Measurements from ENCODE around the gene PHTF2.

Gene PHTF2

DNA sequence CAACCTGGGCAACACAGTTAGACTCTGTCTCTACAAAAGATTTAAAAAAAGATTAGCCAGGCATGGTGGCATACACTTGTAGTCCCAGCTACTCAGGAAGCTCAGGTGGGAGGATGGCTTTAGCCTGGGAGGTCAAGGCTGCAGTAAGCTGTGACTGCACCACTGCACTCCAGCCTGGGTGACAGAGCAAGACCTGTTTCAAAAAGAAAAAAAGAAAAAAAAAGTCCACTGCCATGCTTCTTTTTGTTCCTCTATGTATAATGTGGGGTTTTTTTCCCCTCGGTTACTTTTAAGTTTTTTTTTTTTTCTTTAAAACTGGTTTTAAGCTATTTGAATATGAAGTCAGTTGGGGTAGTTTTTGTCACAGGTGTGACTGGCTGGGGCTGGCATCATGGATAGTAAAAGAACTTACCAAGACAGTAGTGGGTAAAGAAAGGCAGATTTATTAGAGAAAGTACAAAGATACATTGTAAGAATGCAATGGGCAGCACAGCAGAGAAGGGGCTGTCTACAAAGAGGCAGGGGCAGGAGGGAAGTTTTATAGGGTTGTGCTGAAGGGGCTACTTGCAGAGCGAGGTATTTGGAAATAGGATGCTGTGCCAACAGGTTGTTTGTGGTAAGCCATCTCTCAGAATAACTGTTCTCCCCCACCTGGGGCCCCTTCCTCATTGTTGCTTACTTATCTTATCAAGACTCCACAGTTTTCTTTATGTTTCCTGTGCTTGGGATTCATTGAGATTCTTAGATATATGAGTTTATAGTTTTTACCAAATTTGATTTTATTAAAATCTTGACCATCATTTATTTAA is 177.3 kb downstream of the PHTF2 start:
- DNase-seq (ENCODE audit: low read depth): no peak
- H3K4me3 ChIP-seq (ENCODE audit: low read length): no peak overlapping the region
- TF ChIP-seq, protein P1, sequence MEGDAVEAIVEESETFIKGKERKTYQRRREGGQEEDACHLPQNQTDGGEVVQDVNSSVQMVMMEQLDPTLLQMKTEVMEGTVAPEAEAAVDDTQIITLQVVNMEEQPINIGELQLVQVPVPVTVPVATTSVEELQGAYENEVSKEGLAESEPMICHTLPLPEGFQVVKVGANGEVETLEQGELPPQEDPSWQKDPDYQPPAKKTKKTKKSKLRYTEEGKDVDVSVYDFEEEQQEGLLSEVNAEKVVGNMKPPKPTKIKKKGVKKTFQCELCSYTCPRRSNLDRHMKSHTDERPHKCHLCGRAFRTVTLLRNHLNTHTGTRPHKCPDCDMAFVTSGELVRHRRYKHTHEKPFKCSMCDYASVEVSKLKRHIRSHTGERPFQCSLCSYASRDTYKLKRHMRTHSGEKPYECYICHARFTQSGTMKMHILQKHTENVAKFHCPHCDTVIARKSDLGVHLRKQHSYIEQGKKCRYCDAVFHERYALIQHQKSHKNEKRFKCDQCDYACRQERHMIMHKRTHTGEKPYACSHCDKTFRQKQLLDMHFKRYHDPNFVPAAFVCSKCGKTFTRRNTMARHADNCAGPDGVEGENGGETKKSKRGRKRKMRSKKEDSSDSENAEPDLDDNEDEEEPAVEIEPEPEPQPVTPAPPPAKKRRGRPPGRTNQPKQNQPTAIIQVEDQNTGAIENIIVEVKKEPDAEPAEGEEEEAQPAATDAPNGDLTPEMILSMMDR (IDR thresholded peaks at IDR 0.05; ENCODE audit: insufficient read depth, low read depth, low read length, missing control alignments): no peak

DNA sequence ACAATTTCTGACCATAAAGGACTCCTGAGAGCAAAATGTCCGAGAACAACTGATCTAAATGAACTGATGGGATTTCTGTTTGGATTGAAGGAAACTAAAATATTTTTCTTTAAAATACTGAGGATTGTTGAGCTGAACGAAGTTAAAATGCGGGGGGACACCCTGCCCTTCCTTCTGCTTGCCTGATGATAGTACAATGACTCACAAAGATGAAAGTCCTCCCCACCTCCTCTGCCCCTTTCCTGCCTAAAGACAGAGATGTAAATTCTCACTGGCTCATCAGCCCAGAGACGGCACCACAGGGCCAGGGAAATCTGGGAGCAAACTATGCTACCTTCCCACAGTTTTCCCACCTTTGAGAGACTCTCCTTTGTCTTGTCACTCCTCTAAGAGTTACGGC is 180.6 kb downstream of the PHTF2 start:
- H3K4me3 ChIP-seq (ENCODE audit: low read length): no peak overlapping the region
- DNase-seq (ENCODE audit: low read depth): peak; percentile 13
- TF ChIP-seq, protein P1 (IDR thresholded peaks at IDR 0.05; ENCODE audit: insufficient read depth, low read depth, low read length, missing control alignments): no peak

DNA sequence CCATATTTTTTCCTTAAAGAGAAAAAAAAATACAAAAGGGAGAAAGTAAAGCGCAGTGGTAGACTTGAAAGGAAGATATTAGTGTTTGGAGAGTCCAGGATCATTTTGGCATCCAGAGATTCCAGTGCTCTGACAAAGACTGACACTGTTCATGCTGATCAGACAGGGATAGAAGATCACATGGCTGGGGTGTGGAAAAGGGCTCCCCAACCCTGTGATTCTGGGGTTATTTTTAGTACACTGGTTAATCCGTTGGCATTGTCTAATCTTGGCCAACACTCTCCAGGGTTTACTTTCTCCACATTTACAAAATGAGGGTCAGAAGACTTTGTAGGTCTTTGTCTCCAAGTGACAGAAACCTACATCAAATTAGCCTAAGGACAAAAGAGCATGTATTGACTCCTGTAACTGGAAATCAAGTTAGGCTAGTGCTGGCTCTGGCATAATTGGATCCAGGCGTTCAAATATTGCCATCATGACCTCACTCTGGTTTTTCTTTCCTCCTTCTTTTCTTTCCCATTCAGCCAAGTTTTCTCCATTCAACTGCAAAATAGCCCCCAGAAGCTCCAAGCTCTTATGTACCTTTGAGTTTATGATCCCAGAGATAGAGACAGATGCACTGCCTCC is 181.6 kb downstream of the PHTF2 start:
- DNase-seq (ENCODE audit: low read depth): no peak
- TF ChIP-seq, protein P1 (IDR thresholded peaks at IDR 0.05; ENCODE audit: insufficient read depth, low read depth, low read length, missing control alignments): no peak
- H3K4me3 ChIP-seq (ENCODE audit: low read length): no peak overlapping the region

DNA sequence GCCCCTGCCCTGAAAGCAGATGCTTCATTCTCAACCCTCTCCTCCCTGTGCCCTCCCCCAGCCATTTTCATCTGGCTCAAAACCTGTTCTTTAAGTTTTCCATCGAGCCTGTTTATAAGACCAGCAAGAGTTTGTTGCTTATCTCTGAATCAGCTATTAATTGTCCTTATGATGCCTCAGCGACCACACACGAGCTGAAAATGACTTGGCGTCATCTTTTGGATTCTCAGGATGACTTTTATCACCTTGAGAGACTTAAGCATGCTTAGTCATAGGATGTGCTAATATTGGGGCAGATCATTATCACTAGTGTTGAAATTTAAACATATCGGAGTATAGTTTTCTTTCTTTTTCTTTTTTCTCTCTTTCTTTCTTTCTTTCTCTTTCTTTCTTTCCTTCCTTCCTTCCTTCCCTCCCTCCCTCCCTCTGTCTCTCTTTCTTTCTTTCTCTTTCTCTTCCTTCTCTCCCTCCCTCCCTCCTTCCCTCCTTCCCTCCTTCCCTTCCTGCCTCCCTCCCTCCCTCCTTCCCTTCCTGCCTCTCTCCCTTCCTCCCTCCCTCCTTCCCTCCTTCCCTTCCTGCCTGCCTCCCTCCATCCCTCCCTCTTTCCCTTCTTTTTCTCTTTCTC is 184.5 kb downstream of the PHTF2 start:
- peak; percentile 59 for DNase-seq (ENCODE audit: low read depth)
- TF ChIP-seq, protein P1 (IDR thresholded peaks at IDR 0.05; ENCODE audit: insufficient read depth, low read depth, low read length, missing control alignments): no peak
- H3K4me3 ChIP-seq (ENCODE audit: low read length): no peak overlapping the region

DNA sequence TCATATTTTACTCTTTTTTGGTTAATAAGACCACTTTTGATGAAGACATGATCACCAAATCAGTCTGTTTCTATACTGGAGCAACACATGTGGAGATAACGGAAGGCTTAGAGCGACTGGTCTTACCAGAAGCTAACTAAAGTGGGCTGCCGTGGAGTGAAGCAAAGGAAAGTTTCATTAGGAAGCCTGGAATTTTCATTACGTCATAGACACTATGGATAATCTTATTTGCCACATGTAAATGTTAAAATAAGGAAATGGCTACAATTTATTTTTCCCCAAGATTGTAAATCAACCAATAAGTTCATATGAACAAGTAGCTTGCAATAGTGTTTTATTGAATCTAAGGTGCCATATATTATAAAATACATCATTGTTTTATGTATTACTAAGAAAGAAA is 185.4 kb downstream of the PHTF2 start:
- no peak overlapping the region for H3K4me3 ChIP-seq (ENCODE audit: low read length)
- TF ChIP-seq, protein P1 (IDR thresholded peaks at IDR 0.05; ENCODE audit: insufficient read depth, low read depth, low read length, missing control alignments): no peak
- DNase-seq (ENCODE audit: low read depth): no peak

DNA sequence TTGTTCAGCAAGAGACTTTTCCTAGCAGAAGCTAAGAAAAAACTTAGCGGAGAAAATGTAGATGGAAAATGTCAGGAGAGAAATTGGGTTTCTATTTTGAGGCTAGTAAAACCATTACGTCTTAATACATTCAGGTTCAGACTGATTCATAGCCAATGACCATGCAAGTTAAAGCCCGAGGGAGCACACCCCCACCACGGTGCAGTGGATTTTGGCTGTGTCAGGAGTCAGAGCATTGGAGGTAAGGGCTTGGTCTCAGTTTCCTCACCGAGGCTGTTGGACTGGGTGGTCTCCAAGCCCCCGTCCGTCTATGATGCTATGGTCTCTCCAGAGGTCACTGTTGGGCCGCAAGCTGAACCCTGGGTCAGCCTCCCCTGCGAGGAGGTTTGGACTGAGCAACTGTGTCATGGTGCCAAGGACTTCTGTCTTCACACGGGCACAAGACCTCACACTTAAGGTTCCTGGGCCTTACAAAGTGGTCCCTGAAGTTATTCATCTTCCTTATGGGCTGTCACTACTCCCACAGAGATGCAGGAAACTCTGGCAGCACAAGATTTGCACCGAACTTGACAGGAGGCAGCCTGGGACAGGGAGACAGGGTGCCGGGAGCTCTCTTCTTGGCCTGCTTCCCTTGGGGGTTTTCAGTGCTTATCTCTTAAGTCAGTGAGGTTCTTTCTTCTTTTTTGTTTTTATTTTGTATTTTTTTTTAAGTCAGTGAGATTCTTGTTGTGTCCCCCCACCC is 186.8 kb downstream of the PHTF2 start:
- no peak for DNase-seq (ENCODE audit: low read depth)
- no peak overlapping the region for H3K4me3 ChIP-seq (ENCODE audit: low read length)
- TF ChIP-seq, protein P1 (IDR thresholded peaks at IDR 0.05; ENCODE audit: insufficient read depth, low read depth, low read length, missing control alignments): no peak

Data from epithelial cell of esophagus (primary cell).